ENCODE results near the gene BBIP1. TPM values are rescaled to one million over a fixed set of nuclear protein-coding genes. Genes with fewer than 3 reads are reported as not detected.

The BBIP1 gene
- total RNA-seq, 1 donor from 2014 or later: 17.9 TPM

Other genes with a start within 250 kb of the BBIP1 start
- 102 and 172 TPM in 2 replicates for gene PDCD4, start 47.3 kb downstream of the BBIP1 start, total RNA-seq
- gene SHOC2, start 424 bp upstream of the BBIP1 start, total RNA-seq: 34.4 and 56.3 TPM in 2 replicates
- gene ADRA2A, start 157.8 kb upstream of the BBIP1 start, total RNA-seq: under 0.01 TPM in 2 replicates